T-helper 2 cell treated with Interferon-gamma antibody and Interleukin-4, amounts not matched to agents 5 μg/mL and 100 μg/mL, for 36 hours (primary cell): ENCODE data around the gene MINDY3.

ENCODE experiments used
- DNase-seq: peaks from one replicate; pipeline ENCODE4 v3.0.0; 2021; ENCODE audit warnings: low spot score
- H3K27ac Mint-ChIP-seq: one replicate; pipeline ENCODE4 v1.8.0; 2021; ENCODE audit warnings: mild to moderate bottlenecking, mixed read lengths
- H3K27me3 Mint-ChIP-seq: one replicate; pipeline ENCODE4 v1.8.0; 2021; ENCODE audit warnings: low read depth, mixed read lengths
- H3K36me3 Mint-ChIP-seq: one replicate; pipeline ENCODE4 v1.8.0; 2021; ENCODE audit warnings: low read depth, mixed read lengths
- H3K4me1 Mint-ChIP-seq: one replicate; pipeline ENCODE4 v1.8.0; 2021; ENCODE audit warnings: low read depth, mixed read lengths
- H3K4me3 Mint-ChIP-seq: one replicate; pipeline ENCODE4 v1.8.0; 2022; ENCODE audit warnings: mild to moderate bottlenecking, moderate library complexity, mixed read lengths
- H3K9me3 Mint-ChIP-seq: one replicate; pipeline ENCODE4 v1.8.0; 2021; ENCODE audit warnings: mixed read lengths

Gene MINDY3

GRCh38 chr10:15739254-15739970, 120.9 kb downstream of the MINDY3 start:
- H3K4me3 Mint-ChIP-seq, result no peak overlapping the region

DNA sequence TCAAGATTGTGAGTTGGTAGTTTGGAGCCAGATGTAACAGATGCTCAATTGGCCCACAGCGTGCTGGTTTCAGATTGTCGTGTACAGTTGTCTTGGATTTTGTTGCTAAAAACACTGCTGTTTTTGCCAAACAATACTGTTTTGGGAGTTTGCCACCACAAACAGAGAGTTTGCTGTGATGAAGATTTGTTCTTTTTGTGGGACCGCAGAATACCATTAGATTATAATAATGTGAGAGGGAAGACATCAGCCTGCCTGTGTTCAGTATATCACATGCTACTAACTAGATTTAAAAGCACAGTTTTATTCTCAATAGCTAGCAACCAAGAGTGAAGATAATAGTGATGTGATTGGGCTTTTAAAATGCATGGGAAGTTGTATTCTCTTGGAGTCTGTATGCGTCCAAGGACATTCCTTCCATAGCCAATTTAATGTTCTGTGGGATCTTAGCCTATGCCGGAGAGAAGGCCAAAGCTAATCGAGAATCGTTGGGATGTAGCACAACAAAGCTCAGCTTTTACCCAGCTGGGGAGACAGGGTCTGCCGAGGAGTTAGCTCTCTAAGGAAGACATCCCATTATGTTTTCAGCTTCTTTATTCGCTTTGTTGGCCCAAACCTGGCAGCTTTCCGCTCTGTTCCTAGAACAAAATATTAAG, 121.9 kb downstream of the MINDY3 start:
- Mint-ChIP-seq H3K4me1 (no peaks in the 10 kb centered on the region), H3K27ac (no peak overlapping the region), H3K27me3 (peaks cover 3% of the 10 kb centered on the region), H3K36me3 (no peaks in the 10 kb centered on the region), H3K4me3 (no peak overlapping the region), H3K9me3 (no peaks in the 10 kb centered on the region)
- no peak for DNase-seq

More at GRCh38 chr10:15739254-15739970, 120.9 kb downstream of the MINDY3 start:
- Mint-ChIP-seq H3K9me3 (no peaks in the 10 kb centered on the region), H3K27ac (no peak overlapping the region), H3K36me3 (no peaks in the 10 kb centered on the region), H3K27me3 (no peaks in the 10 kb centered on the region), H3K4me1 (no peaks in the 10 kb centered on the region)
- DNase-seq, result no peak

- Mint-ChIP-seq H3K27me3 (peaks cover 5% of the 10 kb centered on the region), H3K4me1 (no peaks in the 10 kb centered on the region), H3K27ac (no peak overlapping the region), H3K4me3 (no peak overlapping the region), H3K36me3 (no peaks in the 10 kb centered on the region), H3K9me3 (no peaks in the 10 kb centered on the region)
- no peak for DNase-seq
These were observed 122.7 kb downstream of the MINDY3 start for GRCh38 chr10:15737656-15738055.

- no peak for DNase-seq
- Mint-ChIP-seq H3K36me3 (no peaks in the 10 kb centered on the region), H3K4me1 (no peaks in the 10 kb centered on the region), H3K27me3 (peaks cover 9% of the 10 kb centered on the region), H3K27ac (no peak overlapping the region), H3K4me3 (no peak overlapping the region), H3K9me3 (no peaks in the 10 kb centered on the region)
These were observed 124.5 kb downstream of the MINDY3 start for GRCh38 chr10:15735763-15736162.

DNA sequence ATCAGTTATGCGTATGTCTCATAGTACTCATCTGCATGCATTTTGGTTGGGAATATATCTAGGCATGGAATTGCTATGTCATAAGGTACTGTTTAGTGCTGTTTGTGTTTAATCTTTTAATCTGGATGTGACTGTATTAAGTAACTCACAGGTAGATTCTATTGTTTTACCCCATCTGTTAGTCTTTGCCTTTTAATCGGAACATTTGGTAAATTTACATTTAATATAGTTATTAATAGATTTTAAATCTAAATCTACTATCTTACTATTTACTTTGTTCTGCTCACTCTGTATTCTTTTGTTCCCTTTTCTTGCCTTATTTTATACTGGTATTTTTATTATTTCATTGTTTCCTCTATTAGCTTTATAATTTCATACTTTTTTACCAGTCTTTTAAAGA, 130.0 kb downstream of the MINDY3 start:
- Mint-ChIP-seq H3K4me1 (no peaks in the 10 kb centered on the region), H3K27me3 (peaks cover 15% of the 10 kb centered on the region), H3K27ac (no peak overlapping the region), H3K9me3 (no peaks in the 10 kb centered on the region), H3K4me3 (no peak overlapping the region), H3K36me3 (no peaks in the 10 kb centered on the region)
- DNase-seq, result no peak

GRCh38 chr10:15729890-15730289, 130.4 kb downstream of the MINDY3 start:
- H3K9me3 Mint-ChIP-seq, result no peaks in the 10 kb centered on the region
- no peak overlapping the region for H3K27ac Mint-ChIP-seq
- no peak for DNase-seq
- H3K36me3 Mint-ChIP-seq, result no peaks in the 10 kb centered on the region
- no peak overlapping the region for H3K4me3 Mint-ChIP-seq
- H3K27me3 Mint-ChIP-seq, result peaks cover 15% of the 10 kb centered on the region
- no peaks in the 10 kb centered on the region for H3K4me1 Mint-ChIP-seq
